ENCODE data around the gene S100A8. TPM values are rescaled to one million over a fixed set of nuclear protein-coding genes. Genes with fewer than 3 reads are reported as not detected.

The S100A8 gene
- total RNA-seq, 4 donors from 2014 or later: 5.7 to 38.4 (median 19.5) TPM

- TF ChIP-seq CTCF (IDR thresholded peaks at IDR 0.05): no peak
- no peak for TF ChIP-seq EP300 (IDR thresholded peaks at IDR 0.05)
- no peak for TF ChIP-seq POLR2A (IDR thresholded peaks at IDR 0.05)
- no peak for TF ChIP-seq POLR2AphosphoS5 (IDR thresholded peaks at IDR 0.05)
- Histone ChIP-seq H3K27me3 (peaks cover 21% of the 10 kb centered on the region), H3K4me1 (peaks cover 42% of the 10 kb centered on the region), H3K27ac (no peak overlapping the region), H3K9me3 (no peaks in the 10 kb centered on the region), H3K36me3 (no peaks in the 10 kb centered on the region), H3K4me3 (no peak overlapping the region)
- 54% methylated on average over 6 of the region's 6 CpGs for WGBS
- no peak for DNase-seq (ENCODE audit: low spot score in 2 of 2)
Observed at GRCh38 chr1:153346077-153346723, 44.7 kb downstream of the S100A8 start.

- H3K36me3 ChIP-seq: no peaks in the 10 kb centered on the region
- no peak overlapping the region for H3K27ac ChIP-seq
- peak in 1 of 2 donors; percentile 58 for DNase-seq (ENCODE audit: low spot score in 2 of 2)
- H3K27me3 ChIP-seq: peaks cover 21% of the 10 kb centered on the region
- no peaks in the 10 kb centered on the region for H3K9me3 ChIP-seq
- H3K4me3 ChIP-seq: no peak overlapping the region
- WGBS: 86% methylated on average over 6 of the region's 14 CpGs
- H3K4me1 ChIP-seq: peaks cover 42% of the 10 kb centered on the region
- TF ChIP-seq CTCF (IDR thresholded peaks at IDR 0.05) (no peak), EP300 (IDR thresholded peaks at IDR 0.05) (no peak), POLR2A (IDR thresholded peaks at IDR 0.05) (no peak), POLR2AphosphoS5 (IDR thresholded peaks at IDR 0.05) (no peak)
Observed at GRCh38 chr1:153345187-153346076, 45.4 kb downstream of the S100A8 start.

GRCh38 chr1:153344718-153345025, 46.2 kb downstream of the S100A8 start:
- Histone ChIP-seq H3K9me3 (no peaks in the 10 kb centered on the region), H3K36me3 (no peaks in the 10 kb centered on the region), H3K27ac (no peak overlapping the region), H3K4me3 (no peak overlapping the region), H3K27me3 (peaks cover 16% of the 10 kb centered on the region), H3K4me1 (peaks cover 35% of the 10 kb centered on the region)
- 31% methylated on average over 3 of the region's 3 CpGs for WGBS
- TF ChIP-seq EP300 (IDR thresholded peaks at IDR 0.05) (no peak), CTCF (IDR thresholded peaks at IDR 0.05) (no peak), POLR2A (IDR thresholded peaks at IDR 0.05) (no peak), POLR2AphosphoS5 (IDR thresholded peaks at IDR 0.05) (no peak)
- DNase-seq (ENCODE audit: low spot score in 2 of 2): peak in 1 of 2 donors; percentile 32

- H3K27ac ChIP-seq: peak overlapping the region; percentile 30
- WGBS: 30% methylated on average over 9 of the region's 9 CpGs
- peaks cover 29% of the 10 kb centered on the region for H3K4me1 ChIP-seq
- peaks cover 16% of the 10 kb centered on the region for H3K27me3 ChIP-seq
- no peak for TF ChIP-seq POLR2A (IDR thresholded peaks at IDR 0.05)
- no peaks in the 10 kb centered on the region for H3K36me3 ChIP-seq
- DNase-seq (ENCODE audit: low spot score in 2 of 2): peak in 1 of 2 donors; percentile 37
- H3K9me3 ChIP-seq: no peaks in the 10 kb centered on the region
- H3K4me3 ChIP-seq: no peak overlapping the region
Observed at GRCh38 chr1:153343811-153344717, 46.8 kb downstream of the S100A8 start.

- H3K4me3 ChIP-seq: no peak overlapping the region
- H3K27me3 ChIP-seq: peaks cover 7% of the 10 kb centered on the region
- H3K27ac ChIP-seq: peak overlapping the region; percentile 30
- TF ChIP-seq EP300 (IDR thresholded peaks at IDR 0.05): no peak
- TF ChIP-seq POLR2A (IDR thresholded peaks at IDR 0.05): no peak
- TF ChIP-seq POLR2AphosphoS5 (IDR thresholded peaks at IDR 0.05): no peak
- no peak for TF ChIP-seq CTCF (IDR thresholded peaks at IDR 0.05)
- 45% methylated on average over 5 of the region's 5 CpGs for WGBS
- peak in 1 of 2 donors; percentile 28 for DNase-seq (ENCODE audit: low spot score in 2 of 2)
- H3K36me3 ChIP-seq: no peaks in the 10 kb centered on the region
- no peaks in the 10 kb centered on the region for H3K9me3 ChIP-seq
- peaks cover 26% of the 10 kb centered on the region for H3K4me1 ChIP-seq
Observed at GRCh38 chr1:153343040-153343681, 47.7 kb downstream of the S100A8 start.

Data from suprapubic skin (tissue), 4 donors.